Ishikawa (cell line): ENCODE results near the gene RFTN1.

Experiments
- CEBPB ChIP-seq: IDR thresholded peaks from 2 replicates; pipeline ENCODE4 v1.6.1; 2012
- CREB1 ChIP-seq: IDR thresholded peaks from 2 replicates; pipeline ENCODE4 v1.6.1; 2012; ENCODE audit warnings: low read depth
- EGR1 ChIP-seq: IDR thresholded peaks from 2 replicates; pipeline ENCODE4 v1.6.1; 2012
- EP300 ChIP-seq: IDR thresholded peaks from 2 replicates; pipeline ENCODE4 v1.6.1; 2012; ENCODE audit warnings: borderline replicate concordance
- FOXM1 ChIP-seq: IDR thresholded peaks from 2 replicates; pipeline ENCODE4 v1.6.1; 2012; ENCODE audit warnings: low read depth, borderline replicate concordance
- NFIC ChIP-seq: IDR thresholded peaks from 2 replicates; pipeline ENCODE4 v1.6.1; 2012
- RAD21 ChIP-seq: IDR thresholded peaks from 2 replicates; pipeline ENCODE4 v1.6.1; 2012; ENCODE audit warnings: low read depth
- TAF1 ChIP-seq: IDR thresholded peaks from 2 replicates; pipeline ENCODE4 v1.6.1; 2012; ENCODE audit warnings: low read depth, mild to moderate bottlenecking
- TCF12 ChIP-seq: IDR thresholded peaks from 2 replicates; pipeline ENCODE4 v1.6.1; 2012; ENCODE audit warnings: low read depth
- TEAD4 ChIP-seq: IDR thresholded peaks from 2 replicates; pipeline ENCODE4 v1.6.1; 2012
- YY1 ChIP-seq: IDR thresholded peaks from 2 replicates; pipeline ENCODE4 v1.6.1; 2012; ENCODE audit warnings: low read depth
- ZBTB7A ChIP-seq: IDR thresholded peaks from 2 replicates; pipeline ENCODE4 v1.6.1; 2012; ENCODE audit warnings: low read depth
- TF ChIP-seq, protein P1 (sequence below): IDR thresholded peaks from 2 replicates; pipeline ENCODE4 v1.6.1; 2012; ENCODE audit warnings: low read depth, mild to moderate bottlenecking
- TF ChIP-seq, protein P2 (sequence below): IDR thresholded peaks from 2 replicates; pipeline ENCODE4 v1.6.1; 2012
- TF ChIP-seq, protein P3 (sequence below): IDR thresholded peaks from 2 replicates; pipeline ENCODE4 v1.6.1; 2012

Gene RFTN1

GRCh38 chr3:16359331-16359730, 154.2 kb downstream of the RFTN1 start:
- no peak for TF ChIP-seq CEBPB
- TF ChIP-seq, protein P1, sequence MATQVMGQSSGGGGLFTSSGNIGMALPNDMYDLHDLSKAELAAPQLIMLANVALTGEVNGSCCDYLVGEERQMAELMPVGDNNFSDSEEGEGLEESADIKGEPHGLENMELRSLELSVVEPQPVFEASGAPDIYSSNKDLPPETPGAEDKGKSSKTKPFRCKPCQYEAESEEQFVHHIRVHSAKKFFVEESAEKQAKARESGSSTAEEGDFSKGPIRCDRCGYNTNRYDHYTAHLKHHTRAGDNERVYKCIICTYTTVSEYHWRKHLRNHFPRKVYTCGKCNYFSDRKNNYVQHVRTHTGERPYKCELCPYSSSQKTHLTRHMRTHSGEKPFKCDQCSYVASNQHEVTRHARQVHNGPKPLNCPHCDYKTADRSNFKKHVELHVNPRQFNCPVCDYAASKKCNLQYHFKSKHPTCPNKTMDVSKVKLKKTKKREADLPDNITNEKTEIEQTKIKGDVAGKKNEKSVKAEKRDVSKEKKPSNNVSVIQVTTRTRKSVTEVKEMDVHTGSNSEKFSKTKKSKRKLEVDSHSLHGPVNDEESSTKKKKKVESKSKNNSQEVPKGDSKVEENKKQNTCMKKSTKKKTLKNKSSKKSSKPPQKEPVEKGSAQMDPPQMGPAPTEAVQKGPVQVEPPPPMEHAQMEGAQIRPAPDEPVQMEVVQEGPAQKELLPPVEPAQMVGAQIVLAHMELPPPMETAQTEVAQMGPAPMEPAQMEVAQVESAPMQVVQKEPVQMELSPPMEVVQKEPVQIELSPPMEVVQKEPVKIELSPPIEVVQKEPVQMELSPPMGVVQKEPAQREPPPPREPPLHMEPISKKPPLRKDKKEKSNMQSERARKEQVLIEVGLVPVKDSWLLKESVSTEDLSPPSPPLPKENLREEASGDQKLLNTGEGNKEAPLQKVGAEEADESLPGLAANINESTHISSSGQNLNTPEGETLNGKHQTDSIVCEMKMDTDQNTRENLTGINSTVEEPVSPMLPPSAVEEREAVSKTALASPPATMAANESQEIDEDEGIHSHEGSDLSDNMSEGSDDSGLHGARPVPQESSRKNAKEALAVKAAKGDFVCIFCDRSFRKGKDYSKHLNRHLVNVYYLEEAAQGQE = no peak
- no peak for TF ChIP-seq EGR1
- TF ChIP-seq ZBTB7A = no peak
- TF ChIP-seq, protein P2, sequence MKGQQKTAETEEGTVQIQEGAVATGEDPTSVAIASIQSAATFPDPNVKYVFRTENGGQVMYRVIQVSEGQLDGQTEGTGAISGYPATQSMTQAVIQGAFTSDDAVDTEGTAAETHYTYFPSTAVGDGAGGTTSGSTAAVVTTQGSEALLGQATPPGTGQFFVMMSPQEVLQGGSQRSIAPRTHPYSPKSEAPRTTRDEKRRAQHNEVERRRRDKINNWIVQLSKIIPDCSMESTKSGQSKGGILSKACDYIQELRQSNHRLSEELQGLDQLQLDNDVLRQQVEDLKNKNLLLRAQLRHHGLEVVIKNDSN = no peak
- TF ChIP-seq, protein P3, sequence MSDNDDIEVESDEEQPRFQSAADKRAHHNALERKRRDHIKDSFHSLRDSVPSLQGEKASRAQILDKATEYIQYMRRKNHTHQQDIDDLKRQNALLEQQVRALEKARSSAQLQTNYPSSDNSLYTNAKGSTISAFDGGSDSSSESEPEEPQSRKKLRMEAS = no peak
- TF ChIP-seq YY1 = no peak
- TF ChIP-seq CREB1 = no peak
- no peak for TF ChIP-seq RAD21
- TF ChIP-seq FOXM1 = no peak
- TF ChIP-seq TAF1 = no peak
- no peak for TF ChIP-seq EP300
- TF ChIP-seq TCF12 = no peak
- TF ChIP-seq NFIC = no peak

DNA sequence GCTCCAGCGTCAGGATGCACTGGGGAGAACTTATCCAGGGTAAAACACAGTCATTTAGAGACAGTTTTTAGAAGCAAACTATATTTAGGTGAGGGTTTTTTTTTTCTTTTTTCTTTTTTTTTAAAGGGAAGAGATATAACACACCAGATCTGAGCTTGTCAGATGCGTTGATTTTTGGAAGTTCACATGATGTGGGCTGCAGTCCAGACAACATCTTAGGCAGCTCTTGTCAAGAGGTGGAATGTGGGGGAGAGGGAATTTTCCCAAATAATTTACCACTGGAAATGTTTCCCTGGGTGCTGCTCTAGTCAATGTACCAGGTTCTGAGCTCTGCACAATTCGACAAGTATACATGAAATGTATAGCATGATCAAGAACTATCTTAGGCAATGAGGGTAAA, 155.2 kb downstream of the RFTN1 start:
- no peak for TF ChIP-seq FOXM1
- TF ChIP-seq, protein P1 = no peak
- TF ChIP-seq YY1 = no peak
- no peak for TF ChIP-seq TCF12
- no peak for TF ChIP-seq CREB1
- TF ChIP-seq TAF1 = no peak
- TF ChIP-seq, protein P2 = no peak
- TF ChIP-seq TEAD4 = no peak
- TF ChIP-seq, protein P3 = no peak
- TF ChIP-seq NFIC = no peak
- TF ChIP-seq EP300 = no peak
- no peak for TF ChIP-seq RAD21
- TF ChIP-seq CEBPB = no peak
- TF ChIP-seq ZBTB7A = no peak
- TF ChIP-seq EGR1 = no peak

DNA sequence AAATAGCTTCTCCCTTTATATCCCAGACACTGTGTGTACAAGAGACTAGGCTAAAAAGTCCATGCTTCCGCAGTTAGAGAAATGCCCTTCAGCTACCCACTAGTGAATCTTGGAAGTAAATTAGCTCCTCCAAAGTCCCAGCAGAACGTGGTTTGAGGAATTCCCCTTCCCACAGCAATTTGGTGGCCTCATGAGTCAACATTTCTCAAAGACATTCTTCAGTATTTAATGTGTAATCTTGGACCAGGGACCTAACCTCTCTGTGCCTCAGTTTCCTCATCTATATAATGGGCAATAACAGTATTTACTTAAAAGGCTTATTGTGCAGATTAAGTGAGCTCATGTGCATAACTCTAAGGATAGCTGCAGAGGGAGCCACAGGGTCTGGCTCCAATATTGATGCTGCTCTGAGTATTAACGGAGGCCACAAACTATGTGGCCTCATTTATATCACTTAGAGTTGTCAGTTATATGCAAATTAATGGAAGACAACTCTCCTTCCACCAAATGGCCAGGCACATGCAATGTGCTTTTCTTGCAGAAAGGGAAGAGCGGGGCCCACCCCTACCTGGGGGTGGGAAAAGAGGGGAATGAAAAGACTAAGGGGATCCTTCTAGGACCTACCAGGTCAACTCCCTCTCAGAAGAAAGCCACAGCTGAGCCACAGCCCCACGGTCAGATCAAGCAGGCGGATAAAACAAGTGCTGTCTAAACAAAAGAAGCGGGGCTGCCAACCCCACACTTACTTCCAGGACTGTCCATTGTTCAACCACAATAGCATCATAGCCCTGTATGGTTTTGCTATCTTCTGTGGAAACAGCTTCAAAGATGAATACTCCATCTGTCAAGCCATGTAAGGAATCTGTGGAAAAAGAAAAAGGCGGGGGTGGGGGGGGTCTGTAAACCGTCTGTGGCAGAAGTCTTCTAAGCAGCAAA, 156.0 kb downstream of the RFTN1 start:
- TF ChIP-seq ZBTB7A (no peak), YY1 (no peak), CREB1 (no peak), TEAD4 (no peak), TAF1 (no peak), TCF12 (no peak), EGR1 (no peak)
- TF ChIP-seq, protein P2 = no peak

DNA sequence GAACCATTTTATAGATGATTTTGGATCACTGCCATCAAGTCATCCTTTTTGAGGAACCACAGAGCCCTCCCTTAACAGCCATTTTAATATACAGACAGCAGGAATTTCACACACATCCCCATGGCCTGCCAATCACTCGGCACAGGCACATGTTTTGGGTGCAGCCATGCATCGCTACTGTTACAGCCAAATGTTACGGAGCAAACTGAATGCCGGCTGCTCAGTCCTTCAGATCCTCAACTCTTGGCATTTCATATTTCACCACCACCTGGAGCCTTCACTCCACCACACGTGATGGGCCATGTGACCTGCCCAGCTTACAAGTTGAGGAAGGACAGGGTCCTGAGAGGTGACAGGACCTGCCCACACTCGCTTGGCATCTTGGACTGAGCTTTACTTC, 157.7 kb downstream of the RFTN1 start:
- TF ChIP-seq, protein P3 = no peak
- TF ChIP-seq, protein P2 = no peak
- no peak for TF ChIP-seq TAF1
- TF ChIP-seq CREB1 = no peak
- TF ChIP-seq CEBPB = no peak
- TF ChIP-seq TEAD4 = no peak
- no peak for TF ChIP-seq NFIC
- no peak for TF ChIP-seq TCF12
- TF ChIP-seq FOXM1 = no peak
- no peak for TF ChIP-seq ZBTB7A
- TF ChIP-seq, protein P1 = no peak
- TF ChIP-seq YY1 = no peak
- no peak for TF ChIP-seq EGR1
- TF ChIP-seq EP300 = no peak
- no peak for TF ChIP-seq RAD21
